MM.1S (cell line): ENCODE data around the gene EVA1B.

ENCODE experiments used
- CTCF ChIP-seq: fragments of 300-600 bp; sonication (generic); IDR thresholded peaks from 2 replicates; pipeline ENCODE4 v1.5.1; 2016; ENCODE audit warnings: antibody characterized with exemption, low read length, mixed read lengths
- EZH2 ChIP-seq: fragments of 300-600 bp; sonication (generic); optimal IDR thresholded peaks from 2 replicates; pipeline ENCODE3; 2017; ENCODE audit warnings: low read depth, mild to moderate bottlenecking, antibody characterized with exemption, low read length, mixed read lengths
- EZH2phosphoT487 ChIP-seq: fragments of 300-600 bp; sonication (generic); IDR thresholded peaks from 2 replicates; pipeline ENCODE4 v1.6.1; 2018; ENCODE audit warnings: antibody characterized with exemption, low read length

- no peak for TF ChIP-seq CTCF
- TF ChIP-seq EZH2 = no peak
- no peak for TF ChIP-seq EZH2phosphoT487
Measured at GRCh38 chr1:36273024-36273423, 50.4 kb downstream of the EVA1B start.
